GM23338 (cell line): ENCODE data around the gene NPLOC4.

Experiments used
- CTCF ChIP-seq, 2 experiments: fragments of 200-600 bp in 1 of 2; sonication (generic) in 1 of 2; conservative IDR thresholded peaks; 2 replicates each; pipeline versions ENCODE4 v1.5.1 to v1.6.1; 2016 to 2017; ENCODE audit warnings: antibody characterized with exemption in 2 of 2, low read depth in 2 of 2, mild to moderate bottlenecking in 2 of 2, moderate library complexity in 1 of 2
- POLR2AphosphoS5 ChIP-seq: IDR thresholded peaks from 2 replicates; pipeline ENCODE4 v1.6.1; 2016; ENCODE audit warnings: antibody characterized with exemption, low read depth

GRCh38 chr17:81667754-81668153, 30.8 kb upstream of the NPLOC4 start:
- TF ChIP-seq CTCF (conservative IDR thresholded peaks at IDR 0.05; ENCODE audit: low read depth in 2 of 2) (peak; percentile 43 to 65), POLR2AphosphoS5 (no peak)
